GM23338 (cell line): ENCODE results near the gene CCNYL1. TPM values are rescaled to one million over a fixed set of nuclear protein-coding genes. Genes with fewer than 3 reads are reported as not detected.

Source experiments
- ATAC-seq: fragments of 200-7000 bp; cut with Tn5 transposase; 3 replicates; pipeline ENCODE4 v1.9.1; 2020
- DNase-seq: peaks from one replicate; pipeline ENCODE4 v3.0.0-alpha.2; 2015; ENCODE audit warnings: low spot score
- H2AFZ ChIP-seq: fragments of 200-600 bp; sonication (generic); 2 replicates; pipeline ENCODE4 v1.8.0; 2016; ENCODE audit warnings: antibody characterized with exemption, mild to moderate bottlenecking, moderate library complexity
- H3F3A ChIP-seq: fragments of 200-600 bp; sonication (generic); replicated peaks from 2 replicates; pipeline ENCODE4 v1.8.0; 2017; ENCODE audit warnings: antibody characterized with exemption, mixed run types, low read depth
- H3K27ac ChIP-seq: fragments of 200-600 bp; sonication (generic); 2 replicates; pipeline ENCODE4 v1.6.1; 2016; ENCODE audit warnings: low read depth
- H3K27me3 ChIP-seq: fragments of 200-600 bp; sonication (generic); 2 replicates; pipeline ENCODE4 v1.8.0; 2016; ENCODE audit warnings: mild to moderate bottlenecking, mixed run types, moderate library complexity; ENCODE audit not compliant: insufficient read depth
- H3K36me3 ChIP-seq: fragments of 200-600 bp; sonication (generic); 2 replicates; pipeline ENCODE4 v1.8.0; 2016; ENCODE audit warnings: mild to moderate bottlenecking; ENCODE audit not compliant: insufficient read depth
- H3K4me1 ChIP-seq: fragments of 200-600 bp; sonication (generic); 2 replicates; pipeline ENCODE4 v1.8.0; 2016; ENCODE audit warnings: mild to moderate bottlenecking, moderate library complexity; ENCODE audit not compliant: insufficient read depth
- H3K4me2 ChIP-seq: fragments of 200-600 bp; sonication (generic); 2 replicates; pipeline ENCODE4 v1.7.1; 2017; ENCODE audit warnings: mixed run types
- H3K4me3 ChIP-seq: fragments of 200-600 bp; sonication (generic); 2 replicates; pipeline ENCODE4 v1.6.1; 2016; ENCODE audit warnings: mixed run types
- H3K79me2 ChIP-seq: fragments of 200-600 bp; sonication (generic); replicated peaks from 2 replicates; pipeline ENCODE4 v1.8.0; 2017; ENCODE audit warnings: mild to moderate bottlenecking; ENCODE audit not compliant: insufficient read depth
- H3K9me2 ChIP-seq: fragments of 200-600 bp; sonication (generic); 2 replicates; pipeline ENCODE4 v1.8.0; 2017; ENCODE audit not compliant: insufficient read depth
- H4K20me1 ChIP-seq: fragments of 200-600 bp; sonication (generic); replicated peaks from 2 replicates; pipeline ENCODE4 v1.8.0; 2017; ENCODE audit warnings: mild to moderate bottlenecking; ENCODE audit not compliant: insufficient read depth
- H3K27ac Mint-ChIP-seq: 2 replicates; pipeline ENCODE4 v1.8.0; 2020; ENCODE audit warnings: inconsistent platforms, mild to moderate bottlenecking, moderate library complexity, mixed read lengths
- H3K27me3 Mint-ChIP-seq: 3 replicates; pipeline ENCODE4 v1.8.0; 2022; ENCODE audit warnings: low read depth, mild to moderate bottlenecking, moderate library complexity, mixed read lengths, inconsistent platforms; ENCODE audit not compliant: insufficient read depth, poor library complexity
- H3K36me3 Mint-ChIP-seq: 3 replicates; pipeline ENCODE4 v1.8.0; 2021; ENCODE audit warnings: low read depth, mild to moderate bottlenecking, inconsistent platforms, moderate library complexity, mixed read lengths
- H3K4me1 Mint-ChIP-seq: 3 replicates; pipeline ENCODE4 v1.8.0; 2020; ENCODE audit warnings: mild to moderate bottlenecking, inconsistent platforms, mixed read lengths
- H3K4me3 Mint-ChIP-seq: 3 replicates; pipeline ENCODE4 v1.8.0; 2021; ENCODE audit warnings: moderate library complexity, mild to moderate bottlenecking, inconsistent platforms, mixed read lengths
- H3K9me3 Mint-ChIP-seq: 3 replicates; pipeline ENCODE4 v1.8.0; 2020; ENCODE audit warnings: moderate library complexity, mild to moderate bottlenecking, inconsistent platforms, mixed read lengths
- ZNF114 ChIP-seq: fragments of 250-450 bp; sonication (Bioruptor Pico); IDR thresholded peaks from 2 replicates; pipeline ENCODE4 v1.5.0; 2020; ENCODE audit warnings: mild to moderate bottlenecking, moderate library complexity
- polyA plus RNA-seq: library from polyadenylated mRNA; unstranded; fragments of >200 nt; fragmentation: Nextera tagmentation; extraction: Ambion mirVana; gene quantifications from 2 replicates; pipeline ENCODE4 v1.2.1, GENCODE V29; 2016
- total RNA-seq: library from RNA; depleted of rRNA; stranded (reverse); fragments of >200 nt; shearing (Covaris generic); gene quantifications from 2 replicates; pipeline ENCODE4 v1.2.3, GENCODE V29; 2014
- TF ChIP-seq, protein P1 (sequence below): fragments of 250-450 bp; sonication (Bioruptor Pico); IDR thresholded peaks from 2 replicates; pipeline ENCODE4 v1.5.0; 2020; ENCODE audit warnings: mild to moderate bottlenecking, moderate library complexity
- TF ChIP-seq, protein P2 (sequence below): IDR thresholded peaks from 2 replicates; pipeline ENCODE4 v1.6.1; 2016; ENCODE audit warnings: antibody characterized with exemption
- TF ChIP-seq, protein P3 (sequence below): IDR thresholded peaks from one replicate; pipeline ENCODE4 v1.6.1; 2018; ENCODE audit warnings: antibody characterized with exemption; ENCODE audit not compliant: unreplicated experiment

CCNYL1 gene
- total and polyA plus RNA-seq, 2 experiments from 2014 or later = 19.6 to 32.1 TPM

DNA sequence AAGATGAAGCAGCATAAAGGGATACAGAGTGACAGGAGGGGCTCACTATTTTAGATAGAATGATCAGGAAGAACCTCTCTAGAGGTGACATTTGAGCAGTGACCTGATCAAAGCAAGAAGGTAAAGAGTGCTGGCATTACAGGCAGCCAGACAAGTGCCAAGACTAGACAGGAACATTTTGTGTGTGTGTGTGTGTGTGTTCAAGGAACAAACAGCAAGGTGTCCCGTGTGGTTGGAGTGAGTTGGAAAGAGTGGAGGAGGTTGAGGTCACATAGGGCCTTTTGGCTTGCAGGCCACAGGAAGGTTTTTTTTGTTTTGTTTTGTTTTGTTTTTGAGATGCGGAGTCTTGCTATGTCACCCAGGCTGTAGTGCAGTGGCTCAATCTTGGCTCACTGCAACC lies 32.6 kb downstream of the CCNYL1 start:
- Histone ChIP-seq H4K20me1 (no peaks in the 10 kb centered on the region), H3K4me3 (no peak overlapping the region), H3F3A (peaks cover 9% of the 10 kb centered on the region), H3K27ac (no peak overlapping the region), H3K4me1 (peaks cover 5% of the 10 kb centered on the region; the same call in 1 of the 2 replicates), H3K27me3 (no peaks in the 10 kb centered on the region), H3K9me2 (no peaks in the 10 kb centered on the region), H2AFZ (no peak overlapping the region), H3K79me2 (no peaks in the 10 kb centered on the region), H3K36me3 (peaks cover 7% of the 10 kb centered on the region; the same call in 1 of the 2 replicates), H3K4me2 (no peak overlapping the region)
- Mint-ChIP-seq H3K36me3 (peaks cover 12% of the 10 kb centered on the region; the same call in 2 of the 3 replicates), H3K27ac (no peak overlapping the region), H3K4me3 (no peak overlapping the region), H3K4me1 (no peaks in the 10 kb centered on the region), H3K27me3 (no peaks in the 10 kb centered on the region), H3K9me3 (no peaks in the 10 kb centered on the region)
- TF ChIP-seq, protein P1, sequence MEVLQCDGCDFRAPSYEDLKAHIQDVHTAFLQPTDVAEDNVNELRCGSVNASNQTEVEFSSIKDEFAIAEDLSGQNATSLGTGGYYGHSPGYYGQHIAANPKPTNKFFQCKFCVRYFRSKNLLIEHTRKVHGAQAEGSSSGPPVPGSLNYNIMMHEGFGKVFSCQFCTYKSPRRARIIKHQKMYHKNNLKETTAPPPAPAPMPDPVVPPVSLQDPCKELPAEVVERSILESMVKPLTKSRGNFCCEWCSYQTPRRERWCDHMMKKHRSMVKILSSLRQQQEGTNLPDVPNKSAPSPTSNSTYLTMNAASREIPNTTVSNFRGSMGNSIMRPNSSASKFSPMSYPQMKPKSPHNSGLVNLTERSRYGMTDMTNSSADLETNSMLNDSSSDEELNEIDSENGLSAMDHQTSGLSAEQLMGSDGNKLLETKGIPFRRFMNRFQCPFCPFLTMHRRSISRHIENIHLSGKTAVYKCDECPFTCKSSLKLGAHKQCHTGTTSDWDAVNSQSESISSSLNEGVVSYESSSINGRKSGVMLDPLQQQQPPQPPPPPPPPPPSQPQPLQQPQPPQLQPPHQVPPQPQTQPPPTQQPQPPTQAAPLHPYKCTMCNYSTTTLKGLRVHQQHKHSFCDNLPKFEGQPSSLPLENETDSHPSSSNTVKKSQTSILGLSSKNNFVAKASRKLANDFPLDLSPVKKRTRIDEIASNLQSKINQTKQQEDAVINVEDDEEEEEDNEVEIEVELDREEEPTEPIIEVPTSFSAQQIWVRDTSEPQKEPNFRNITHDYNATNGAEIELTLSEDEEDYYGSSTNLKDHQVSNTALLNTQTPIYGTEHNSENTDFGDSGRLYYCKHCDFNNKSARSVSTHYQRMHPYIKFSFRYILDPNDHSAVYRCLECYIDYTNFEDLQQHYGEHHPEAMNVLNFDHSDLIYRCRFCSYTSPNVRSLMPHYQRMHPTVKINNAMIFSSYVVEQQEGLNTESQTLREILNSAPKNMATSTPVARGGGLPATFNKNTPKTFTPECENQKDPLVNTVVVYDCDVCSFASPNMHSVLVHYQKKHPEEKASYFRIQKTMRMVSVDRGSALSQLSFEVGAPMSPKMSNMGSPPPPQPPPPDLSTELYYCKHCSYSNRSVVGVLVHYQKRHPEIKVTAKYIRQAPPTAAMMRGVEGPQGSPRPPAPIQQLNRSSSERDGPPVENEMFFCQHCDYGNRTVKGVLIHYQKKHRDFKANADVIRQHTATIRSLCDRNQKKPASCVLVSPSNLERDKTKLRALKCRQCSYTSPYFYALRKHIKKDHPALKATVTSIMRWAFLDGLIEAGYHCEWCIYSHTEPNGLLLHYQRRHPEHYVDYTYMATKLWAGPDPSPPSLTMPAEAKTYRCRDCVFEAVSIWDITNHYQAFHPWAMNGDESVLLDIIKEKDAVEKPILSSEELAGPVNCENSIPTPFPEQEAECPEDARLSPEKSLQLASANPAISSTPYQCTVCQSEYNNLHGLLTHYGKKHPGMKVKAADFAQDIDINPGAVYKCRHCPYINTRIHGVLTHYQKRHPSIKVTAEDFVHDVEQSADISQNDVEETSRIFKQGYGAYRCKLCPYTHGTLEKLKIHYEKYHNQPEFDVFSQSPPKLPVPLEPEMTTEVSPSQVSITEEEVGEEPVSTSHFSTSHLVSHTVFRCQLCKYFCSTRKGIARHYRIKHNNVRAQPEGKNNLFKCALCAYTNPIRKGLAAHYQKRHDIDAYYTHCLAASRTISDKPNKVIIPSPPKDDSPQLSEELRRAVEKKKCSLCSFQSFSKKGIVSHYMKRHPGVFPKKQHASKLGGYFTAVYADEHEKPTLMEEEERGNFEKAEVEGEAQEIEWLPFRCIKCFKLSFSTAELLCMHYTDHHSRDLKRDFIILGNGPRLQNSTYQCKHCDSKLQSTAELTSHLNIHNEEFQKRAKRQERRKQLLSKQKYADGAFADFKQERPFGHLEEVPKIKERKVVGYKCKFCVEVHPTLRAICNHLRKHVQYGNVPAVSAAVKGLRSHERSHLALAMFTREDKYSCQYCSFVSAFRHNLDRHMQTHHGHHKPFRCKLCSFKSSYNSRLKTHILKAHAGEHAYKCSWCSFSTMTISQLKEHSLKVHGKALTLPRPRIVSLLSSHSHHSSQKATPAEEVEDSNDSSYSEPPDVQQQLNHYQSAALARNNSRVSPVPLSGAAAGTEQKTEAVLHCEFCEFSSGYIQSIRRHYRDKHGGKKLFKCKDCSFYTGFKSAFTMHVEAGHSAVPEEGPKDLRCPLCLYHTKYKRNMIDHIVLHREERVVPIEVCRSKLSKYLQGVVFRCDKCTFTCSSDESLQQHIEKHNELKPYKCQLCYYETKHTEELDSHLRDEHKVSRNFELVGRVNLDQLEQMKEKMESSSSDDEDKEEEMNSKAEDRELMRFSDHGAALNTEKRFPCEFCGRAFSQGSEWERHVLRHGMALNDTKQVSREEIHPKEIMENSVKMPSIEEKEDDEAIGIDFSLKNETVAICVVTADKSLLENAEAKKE (CRISPR knock-in tag) = no peak
- TF ChIP-seq ZNF114 (CRISPR knock-in tag) = no peak
- TF ChIP-seq, protein P2, sequence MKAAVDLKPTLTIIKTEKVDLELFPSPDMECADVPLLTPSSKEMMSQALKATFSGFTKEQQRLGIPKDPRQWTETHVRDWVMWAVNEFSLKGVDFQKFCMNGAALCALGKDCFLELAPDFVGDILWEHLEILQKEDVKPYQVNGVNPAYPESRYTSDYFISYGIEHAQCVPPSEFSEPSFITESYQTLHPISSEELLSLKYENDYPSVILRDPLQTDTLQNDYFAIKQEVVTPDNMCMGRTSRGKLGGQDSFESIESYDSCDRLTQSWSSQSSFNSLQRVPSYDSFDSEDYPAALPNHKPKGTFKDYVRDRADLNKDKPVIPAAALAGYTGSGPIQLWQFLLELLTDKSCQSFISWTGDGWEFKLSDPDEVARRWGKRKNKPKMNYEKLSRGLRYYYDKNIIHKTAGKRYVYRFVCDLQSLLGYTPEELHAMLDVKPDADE = no peak
- TF ChIP-seq, protein P3, sequence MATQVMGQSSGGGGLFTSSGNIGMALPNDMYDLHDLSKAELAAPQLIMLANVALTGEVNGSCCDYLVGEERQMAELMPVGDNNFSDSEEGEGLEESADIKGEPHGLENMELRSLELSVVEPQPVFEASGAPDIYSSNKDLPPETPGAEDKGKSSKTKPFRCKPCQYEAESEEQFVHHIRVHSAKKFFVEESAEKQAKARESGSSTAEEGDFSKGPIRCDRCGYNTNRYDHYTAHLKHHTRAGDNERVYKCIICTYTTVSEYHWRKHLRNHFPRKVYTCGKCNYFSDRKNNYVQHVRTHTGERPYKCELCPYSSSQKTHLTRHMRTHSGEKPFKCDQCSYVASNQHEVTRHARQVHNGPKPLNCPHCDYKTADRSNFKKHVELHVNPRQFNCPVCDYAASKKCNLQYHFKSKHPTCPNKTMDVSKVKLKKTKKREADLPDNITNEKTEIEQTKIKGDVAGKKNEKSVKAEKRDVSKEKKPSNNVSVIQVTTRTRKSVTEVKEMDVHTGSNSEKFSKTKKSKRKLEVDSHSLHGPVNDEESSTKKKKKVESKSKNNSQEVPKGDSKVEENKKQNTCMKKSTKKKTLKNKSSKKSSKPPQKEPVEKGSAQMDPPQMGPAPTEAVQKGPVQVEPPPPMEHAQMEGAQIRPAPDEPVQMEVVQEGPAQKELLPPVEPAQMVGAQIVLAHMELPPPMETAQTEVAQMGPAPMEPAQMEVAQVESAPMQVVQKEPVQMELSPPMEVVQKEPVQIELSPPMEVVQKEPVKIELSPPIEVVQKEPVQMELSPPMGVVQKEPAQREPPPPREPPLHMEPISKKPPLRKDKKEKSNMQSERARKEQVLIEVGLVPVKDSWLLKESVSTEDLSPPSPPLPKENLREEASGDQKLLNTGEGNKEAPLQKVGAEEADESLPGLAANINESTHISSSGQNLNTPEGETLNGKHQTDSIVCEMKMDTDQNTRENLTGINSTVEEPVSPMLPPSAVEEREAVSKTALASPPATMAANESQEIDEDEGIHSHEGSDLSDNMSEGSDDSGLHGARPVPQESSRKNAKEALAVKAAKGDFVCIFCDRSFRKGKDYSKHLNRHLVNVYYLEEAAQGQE = no peak
- ATAC-seq (no peak), DNase-seq (no peak)
